NCI-H82 (cell line): ENCODE measurements around the gene NLRC5.
"Not testable (repeated sequence)": the region's sequence is repeated elsewhere in the genome, so short reads cannot be mapped to it uniquely, and the experiment has no call there.

Experiments used
- DNase-seq: peaks from one replicate; lab custom pipeline; 2025; lab: John Stamatoyannopoulos, UW

NLRC5 gene

DNA sequence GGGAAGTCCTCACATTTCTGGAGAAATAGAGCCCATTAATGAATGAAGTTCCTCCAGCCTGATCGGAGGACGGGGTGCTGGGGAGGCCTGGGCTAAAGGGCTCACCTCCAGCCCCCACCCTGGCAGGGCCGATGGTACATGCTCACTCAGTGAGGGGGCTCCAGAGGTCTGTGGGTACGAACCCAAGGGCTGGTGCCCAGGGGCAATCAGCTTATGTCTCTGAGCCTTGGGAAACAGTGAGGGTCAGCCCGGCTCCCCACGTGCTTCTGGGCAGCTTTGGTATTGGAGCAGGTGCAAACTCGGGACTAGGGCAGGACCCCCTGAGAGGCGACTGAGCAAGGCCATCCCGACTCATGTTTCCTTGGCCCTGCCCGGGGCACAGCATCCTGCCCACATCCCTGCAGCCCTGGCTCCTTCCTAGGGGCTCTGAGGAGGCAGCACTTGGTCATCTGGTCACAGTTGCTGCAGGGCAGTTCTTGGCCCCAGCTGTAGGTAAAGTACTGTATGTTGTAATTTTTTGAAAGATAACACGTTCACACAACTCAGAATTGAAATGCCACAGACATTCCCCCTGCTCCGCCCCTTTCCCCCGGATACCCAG lies 28.6 kb upstream of the NLRC5 start:
- no peak for DNase-seq

DNA sequence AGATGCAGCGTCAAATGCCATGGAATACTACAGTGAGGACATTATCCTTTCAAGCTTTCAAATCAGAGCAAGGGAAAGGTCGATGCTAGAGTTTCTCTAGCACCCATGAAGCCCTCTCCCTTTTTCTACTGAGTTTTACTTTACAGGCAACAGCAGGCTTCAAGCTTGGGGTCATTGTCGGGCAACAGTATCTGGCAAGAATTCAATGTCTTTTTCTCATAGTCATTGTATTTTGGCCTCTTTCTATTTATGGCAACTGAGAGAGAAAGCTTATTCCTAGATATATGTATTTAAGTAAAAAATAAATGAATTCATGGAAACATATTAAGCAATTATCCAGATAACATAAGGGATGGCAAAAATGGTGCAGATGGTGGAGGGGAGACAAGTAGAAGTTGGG lies 28.0 kb upstream of the NLRC5 start:
- DNase-seq = no peak

DNA sequence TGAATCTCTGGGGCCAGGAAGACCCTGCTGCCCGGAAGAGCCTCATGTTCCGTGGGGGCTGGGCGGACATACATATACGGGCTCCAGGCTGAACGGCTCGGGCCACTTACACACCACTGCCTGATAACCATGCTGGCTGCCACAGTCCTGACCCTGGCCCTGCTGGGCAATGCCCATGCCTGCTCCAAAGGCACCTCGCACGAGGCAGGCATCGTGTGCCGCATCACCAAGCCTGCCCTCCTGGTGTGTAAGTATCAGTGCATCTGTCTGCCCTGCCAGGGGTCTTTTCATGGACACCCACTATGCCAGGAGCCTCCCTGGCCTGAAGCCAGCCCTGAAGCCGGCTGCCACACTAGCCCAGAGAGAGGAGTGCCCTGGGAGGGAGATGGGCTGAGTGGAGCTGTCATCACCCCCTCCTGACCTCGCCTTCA lies 27.5 kb upstream of the NLRC5 start, which contains the start of gene CETP:
CETP (plus strand) TSS at position 100 of the 431 bp plus-strand sequence; CDS start at position 130, 30 bp downstream.
- no peak for DNase-seq

DNA sequence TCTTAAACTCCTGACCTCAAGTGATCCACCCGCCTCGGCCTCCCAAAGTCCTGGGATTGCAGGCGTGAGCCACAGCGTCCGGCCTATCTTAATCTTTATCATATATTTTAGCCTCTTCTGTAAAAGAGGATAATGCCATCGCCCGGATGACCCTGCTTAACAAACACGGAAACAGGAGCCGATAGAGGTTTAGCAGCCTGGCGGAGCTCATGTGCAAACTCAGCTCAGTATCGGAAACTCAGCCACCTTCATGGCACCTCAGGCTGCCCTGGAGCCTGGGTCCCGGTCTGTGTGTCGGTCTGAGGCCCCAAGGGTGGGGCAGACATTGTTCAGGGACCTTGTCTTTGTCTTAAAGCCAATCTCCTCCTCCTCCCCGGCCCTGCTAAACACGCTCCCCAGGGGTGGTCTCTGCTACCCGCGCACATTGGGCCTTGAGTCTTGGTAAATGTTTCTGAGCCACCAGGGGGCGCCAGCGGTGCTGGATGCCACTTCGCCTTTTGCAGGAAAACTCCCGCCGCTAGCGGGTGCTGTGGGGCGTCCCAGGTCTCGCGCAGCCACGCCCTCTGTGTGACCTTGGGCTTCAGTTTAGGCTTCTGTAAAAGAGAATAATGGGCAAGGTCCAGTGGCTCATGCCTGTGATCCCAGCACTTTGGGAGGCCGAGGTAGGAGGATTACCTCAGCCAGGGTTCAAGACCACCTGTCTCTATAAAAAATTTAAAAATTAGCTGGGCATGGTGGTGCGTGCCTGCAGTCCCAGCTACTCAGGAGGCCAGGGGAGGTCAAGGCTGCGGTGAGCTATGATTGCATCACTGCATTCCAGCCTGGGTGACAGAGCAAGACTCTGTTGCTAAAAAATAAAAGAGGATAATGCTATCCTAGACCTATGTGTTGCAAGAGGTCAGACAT lies 24.9 kb upstream of the NLRC5 start:
- DNase-seq = peak; percentile 79

DNA sequence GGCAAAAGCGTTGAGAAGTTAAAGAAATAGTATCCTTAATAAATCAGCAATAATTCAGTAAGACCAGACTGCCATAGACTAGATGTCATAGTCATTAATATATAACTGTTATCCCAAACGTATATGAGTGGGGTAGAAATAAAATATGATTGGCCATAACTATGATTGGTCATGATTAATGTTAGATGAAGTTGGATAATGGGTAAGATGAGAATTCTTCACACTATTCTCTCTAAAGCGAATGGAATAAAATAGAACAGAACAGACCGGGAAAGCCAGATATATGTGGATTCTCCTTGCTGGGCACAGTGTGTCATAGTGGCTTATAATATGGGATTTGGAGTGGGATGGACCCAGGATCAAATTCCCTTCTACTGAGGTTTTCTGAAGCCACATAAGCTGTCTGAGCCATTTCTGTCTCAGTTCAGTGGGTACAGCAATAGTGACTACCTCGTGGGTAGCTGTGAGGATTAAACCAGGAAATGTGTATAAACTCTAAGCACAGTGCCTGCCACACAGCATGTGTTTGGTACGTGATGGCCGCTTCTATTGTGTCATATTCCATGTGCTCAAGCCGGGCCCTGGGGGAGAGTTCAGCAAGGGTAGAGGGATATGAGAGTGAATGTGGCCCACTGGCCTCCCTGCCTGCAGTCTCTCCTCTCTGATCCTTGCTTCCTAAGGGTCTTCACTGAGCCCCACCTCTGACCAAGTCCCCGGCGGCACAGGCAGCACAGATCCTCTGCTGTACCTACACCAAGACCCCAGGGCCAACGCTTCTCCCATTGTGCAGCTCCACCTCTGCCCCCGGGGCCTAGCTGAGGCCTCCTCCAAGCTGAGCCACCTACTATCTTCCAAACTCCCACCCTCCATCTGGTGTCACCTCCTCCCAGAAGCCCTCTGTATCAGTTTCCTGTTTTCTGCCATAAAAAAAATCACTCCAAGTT lies 23.9 kb upstream of the NLRC5 start:
- no peak for DNase-seq

DNA sequence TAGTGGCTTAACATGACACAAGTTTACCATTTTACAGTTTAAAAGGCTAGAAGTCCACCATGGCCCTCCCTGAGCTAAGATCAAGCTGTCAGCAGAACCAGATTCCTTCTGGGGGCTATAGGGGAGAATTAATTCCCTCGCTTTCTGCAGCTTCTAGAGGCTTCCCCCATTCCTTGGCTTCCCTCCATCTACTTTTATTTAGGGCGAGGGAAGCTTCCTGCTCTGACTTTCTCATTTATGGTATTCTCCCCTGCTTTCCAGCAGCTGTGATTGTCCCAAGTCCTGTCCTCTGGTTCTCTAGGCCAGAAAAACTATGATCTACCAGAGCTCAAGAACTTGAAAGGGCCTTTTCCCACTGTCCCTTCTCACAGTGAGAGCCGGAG lies 23.3 kb upstream of the NLRC5 start:
- no peak for DNase-seq

DNA sequence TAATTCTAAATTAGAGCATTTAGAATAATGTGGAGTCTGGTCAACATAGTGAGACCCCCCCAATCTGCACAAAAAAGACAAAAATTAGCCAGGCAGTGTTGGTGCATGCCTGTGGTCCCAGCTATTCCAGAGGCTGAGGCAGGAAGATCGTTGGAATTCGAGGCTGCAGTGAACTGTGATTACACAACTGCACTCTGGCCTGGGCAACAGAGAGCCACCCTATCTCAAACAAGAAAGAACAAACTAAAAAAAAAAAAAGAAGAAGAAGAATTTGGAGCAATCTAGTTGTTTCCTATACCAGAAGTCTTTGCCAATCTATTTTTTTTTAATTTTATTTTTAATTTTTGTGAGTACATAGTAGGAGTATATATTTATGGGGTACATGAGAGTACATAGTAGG lies 21.6 kb upstream of the NLRC5 start:
- no peak for DNase-seq

DNA sequence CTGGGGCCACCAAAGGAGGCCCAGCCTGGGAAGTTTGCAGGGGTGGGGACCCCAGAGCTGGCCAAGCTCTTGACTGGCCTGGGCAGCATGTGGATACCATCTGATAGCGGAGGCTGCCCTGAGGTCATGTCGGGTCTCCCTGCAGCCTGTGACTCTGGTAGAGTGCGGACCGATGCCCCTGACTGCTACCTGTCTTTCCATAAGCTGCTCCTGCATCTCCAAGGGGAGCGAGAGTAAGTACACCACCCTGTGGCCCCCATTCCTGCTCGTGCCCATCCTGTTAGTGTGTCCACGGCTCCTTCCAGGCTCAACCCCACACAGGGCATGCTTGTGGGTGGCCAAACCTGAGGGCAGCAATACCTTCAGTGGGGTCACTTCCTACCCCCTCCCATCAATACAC lies 19.6 kb upstream of the NLRC5 start:
- no peak for DNase-seq

DNA sequence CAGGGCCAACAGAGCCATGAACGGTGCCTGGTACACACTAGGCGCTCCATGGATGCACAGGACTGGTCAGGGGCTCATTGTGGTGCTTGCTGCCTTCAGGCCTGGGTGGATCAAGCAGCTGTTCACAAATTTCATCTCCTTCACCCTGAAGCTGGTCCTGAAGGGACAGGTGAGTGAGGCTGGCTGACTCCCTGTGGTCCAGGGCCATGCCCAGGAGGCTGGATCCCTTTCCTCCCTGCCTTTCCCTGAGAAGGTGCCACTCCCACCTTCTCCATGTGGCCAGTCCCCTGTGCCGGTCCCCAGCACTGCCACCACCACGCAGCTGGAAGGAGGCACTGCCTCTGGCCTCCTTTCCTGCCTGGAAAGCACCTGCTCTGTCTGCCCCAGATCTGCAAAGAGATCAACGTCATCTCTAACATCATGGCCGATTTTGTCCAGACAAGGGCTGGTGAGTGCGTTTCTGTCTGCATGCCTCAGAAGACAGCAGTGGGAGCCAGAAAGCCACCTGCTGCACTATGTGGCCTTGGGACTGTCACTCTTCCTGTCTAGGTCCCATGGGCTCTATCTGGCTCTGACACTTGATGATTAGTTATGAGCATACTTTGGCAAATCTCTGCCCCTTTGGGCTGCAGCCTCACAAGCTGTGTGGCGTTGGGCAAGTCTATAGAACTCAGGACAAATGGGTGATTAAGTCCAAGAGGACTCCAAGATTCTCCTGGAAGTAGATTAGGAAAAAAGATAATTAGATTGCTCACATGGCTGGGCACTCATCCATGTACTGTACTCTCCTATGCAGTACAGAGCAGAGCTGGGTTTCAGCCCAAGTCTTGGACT lies 18.2 kb upstream of the NLRC5 start:
- peak; percentile 19 for DNase-seq

DNA sequence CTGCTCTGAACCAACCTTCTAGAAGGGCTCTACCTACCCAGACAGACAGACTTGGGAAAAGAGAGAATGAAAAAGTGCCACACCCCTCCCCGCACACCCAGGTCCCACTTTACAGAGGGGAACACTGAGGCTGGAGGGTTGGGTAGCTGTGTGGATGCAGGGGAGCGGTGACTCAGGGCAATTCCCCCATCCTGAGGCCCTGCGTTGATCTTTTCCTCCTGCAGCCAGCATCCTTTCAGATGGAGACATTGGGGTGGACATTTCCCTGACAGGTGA lies 17.7 kb upstream of the NLRC5 start:
- DNase-seq = no peak

DNA sequence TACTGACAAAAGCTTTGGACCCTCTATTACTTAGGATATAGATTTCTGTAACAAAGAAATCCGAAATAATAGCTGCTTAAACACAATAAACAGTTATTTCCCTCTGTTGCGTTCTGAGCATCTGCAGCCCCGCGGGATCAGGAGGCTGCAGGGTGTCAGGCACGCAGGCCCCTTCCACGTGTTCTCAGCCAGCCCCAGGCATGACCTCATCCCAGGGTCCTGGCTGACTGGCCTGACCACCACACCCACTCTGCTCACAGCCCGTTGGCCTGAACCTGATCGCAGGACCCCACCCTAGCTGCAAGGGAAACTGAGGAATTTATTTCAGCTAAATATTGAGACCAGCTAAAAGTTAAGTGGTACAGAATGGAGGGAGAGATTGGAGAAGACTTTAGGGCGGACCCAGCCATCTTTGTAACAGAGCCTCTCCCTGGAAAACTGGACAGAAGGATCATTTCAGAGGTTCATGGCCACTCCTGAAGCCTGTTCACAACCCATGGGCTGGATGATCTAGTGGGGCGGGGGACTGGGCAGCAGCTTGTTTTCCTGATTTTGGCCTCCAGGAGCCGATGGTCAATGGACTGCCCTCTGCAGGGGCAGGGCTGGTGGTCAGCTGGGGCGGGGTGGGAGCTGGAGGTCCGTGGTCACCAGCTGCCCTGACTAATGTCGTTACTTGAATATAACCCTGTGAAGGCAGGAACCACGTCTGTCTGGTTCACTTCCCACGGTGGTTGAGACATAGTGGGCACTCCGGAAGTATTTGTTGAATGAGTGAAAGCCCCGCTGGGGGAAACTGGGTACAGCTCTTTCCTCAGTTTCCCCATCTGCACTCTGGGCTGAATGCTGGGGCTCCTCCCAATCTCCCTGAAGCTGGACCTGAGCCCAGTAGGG lies 16.7 kb upstream of the NLRC5 start:
- no peak for DNase-seq

DNA sequence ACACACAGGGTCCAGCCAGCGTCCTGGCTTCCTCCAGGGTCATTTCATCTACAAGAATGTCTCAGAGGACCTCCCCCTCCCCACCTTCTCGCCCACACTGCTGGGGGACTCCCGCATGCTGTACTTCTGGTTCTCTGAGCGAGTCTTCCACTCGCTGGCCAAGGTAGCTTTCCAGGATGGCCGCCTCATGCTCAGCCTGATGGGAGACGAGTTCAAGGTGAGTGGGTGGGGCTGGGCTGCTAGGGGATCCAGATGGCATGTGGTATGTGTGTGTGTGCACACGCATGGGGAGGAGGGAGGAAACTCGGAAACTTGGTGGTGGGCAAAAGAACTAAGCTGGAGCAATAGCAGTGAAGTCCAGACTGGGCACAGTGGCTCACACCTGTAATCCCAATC lies 16.1 kb upstream of the NLRC5 start:
- no peak for DNase-seq

DNA sequence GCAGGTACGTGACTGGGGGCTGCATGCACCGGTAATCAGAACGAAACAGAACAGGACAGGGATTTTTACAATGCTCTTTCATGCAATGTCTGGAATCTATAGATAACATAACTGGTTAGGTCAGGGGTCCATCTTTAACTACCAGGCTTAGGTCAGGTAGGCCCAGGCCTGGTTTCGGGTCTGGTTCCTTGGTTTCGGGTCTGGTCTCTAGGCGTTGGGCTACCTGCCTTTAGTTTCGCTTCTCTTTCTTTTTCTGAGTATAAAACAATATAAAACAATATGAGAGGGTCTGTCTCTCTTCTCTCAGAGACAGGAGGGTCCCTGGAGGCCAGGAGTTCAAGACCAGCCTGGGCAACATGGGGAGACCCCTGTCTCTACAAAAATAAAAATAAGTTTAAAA lies 15.5 kb upstream of the NLRC5 start:
- not testable (repeated sequence) for DNase-seq

DNA sequence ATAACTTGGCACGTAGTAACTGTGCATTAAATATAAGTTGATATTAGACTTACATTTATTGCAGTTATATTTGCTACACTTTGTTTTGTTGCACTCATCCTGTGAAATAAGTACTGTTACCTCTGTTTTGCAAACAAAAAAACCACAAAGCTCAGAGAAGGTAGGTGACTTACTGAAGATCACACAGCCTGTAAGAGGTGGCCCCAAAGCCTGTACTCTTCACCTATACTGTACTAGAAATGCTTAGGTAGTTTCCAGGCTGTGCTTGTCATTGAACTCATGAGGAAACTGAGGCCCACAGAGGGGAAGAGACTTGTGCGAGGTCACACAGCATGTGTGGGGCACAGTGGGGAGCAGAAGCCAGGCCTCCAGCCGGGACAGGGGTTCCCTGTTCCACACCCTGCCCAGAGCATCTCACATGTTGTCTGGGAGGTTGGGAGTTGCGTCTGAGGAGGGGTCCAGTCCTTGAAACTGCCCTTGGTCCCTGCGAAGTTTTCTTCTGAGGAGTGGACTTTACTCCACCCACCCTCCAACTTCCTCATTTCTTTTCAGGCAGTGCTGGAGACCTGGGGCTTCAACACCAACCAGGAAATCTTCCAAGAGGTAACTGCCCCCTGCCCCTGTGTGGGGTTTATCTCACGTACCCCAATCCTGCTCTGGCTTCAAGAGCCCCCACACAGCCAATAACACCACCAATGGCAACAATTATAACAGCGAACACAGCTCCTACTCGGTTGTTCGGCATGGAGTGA lies 14.6 kb upstream of the NLRC5 start:
- DNase-seq = no peak

DNA sequence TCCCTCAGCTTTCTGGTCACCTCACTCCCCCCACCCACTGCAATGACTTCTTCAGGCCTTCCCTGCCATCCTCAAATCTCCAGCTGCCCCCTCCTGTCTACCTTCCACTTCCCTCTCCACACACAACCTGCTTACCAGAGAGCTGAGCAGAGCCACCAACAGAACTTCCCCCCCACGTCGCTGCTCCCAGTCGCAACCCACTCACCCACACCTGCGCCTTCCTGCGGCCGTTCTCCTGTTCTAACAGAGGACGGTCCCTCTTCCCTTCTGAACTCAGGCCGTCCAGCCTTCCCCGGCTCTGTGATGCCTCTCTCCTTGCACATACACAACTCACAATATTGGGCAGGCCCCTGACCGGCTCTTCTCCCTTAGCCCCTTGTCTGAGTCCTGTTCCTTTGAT lies 13.6 kb upstream of the NLRC5 start:
- DNase-seq = no peak

DNA sequence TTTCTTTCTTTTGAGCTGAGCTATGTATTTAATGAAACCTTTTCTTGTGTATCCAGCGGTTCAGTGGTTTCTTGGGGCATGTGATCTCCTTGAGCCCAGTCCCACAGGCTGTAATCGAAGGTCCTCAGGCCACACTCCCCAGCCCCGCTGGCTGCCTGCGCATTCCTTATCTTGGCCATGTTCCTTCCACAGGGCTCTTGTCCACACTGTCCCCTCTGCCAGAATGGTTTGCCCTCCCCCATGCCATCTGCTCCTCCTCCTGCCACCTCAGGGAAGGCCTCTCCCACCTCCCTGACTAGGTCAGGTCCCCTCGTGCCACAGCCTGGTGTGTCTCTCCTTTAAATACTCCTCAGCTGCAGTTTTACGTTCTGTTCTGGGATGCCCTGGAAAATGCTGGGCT lies 12.1 kb upstream of the NLRC5 start:
- DNase-seq = no peak

DNA sequence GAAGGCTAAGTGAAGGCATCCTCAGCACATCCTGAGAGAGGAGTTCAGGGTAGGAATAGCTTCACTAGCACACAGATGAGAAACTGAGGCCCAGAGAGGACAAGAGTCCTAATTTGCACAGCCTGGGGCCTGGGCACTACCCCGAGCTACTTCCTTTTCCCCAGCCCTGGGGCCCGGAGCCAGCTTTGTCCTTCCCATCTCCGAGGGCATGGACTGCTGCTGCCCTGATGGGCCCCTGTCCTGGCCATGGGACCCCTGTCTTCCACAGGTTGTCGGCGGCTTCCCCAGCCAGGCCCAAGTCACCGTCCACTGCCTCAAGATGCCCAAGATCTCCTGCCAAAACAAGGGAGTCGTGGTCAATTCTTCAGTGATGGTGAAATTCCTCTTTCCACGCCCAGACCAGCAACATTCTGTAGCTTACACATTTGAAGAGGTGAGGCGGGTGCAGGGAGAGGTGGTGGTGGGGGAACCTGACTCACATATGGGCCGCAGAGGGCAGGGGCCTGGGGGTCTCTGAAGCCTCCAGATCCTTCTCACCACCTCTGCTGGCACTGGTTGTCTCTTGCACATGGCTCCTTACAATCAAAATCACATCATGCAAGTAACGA lies 11.4 kb upstream of the NLRC5 start:
- no peak for DNase-seq

DNA sequence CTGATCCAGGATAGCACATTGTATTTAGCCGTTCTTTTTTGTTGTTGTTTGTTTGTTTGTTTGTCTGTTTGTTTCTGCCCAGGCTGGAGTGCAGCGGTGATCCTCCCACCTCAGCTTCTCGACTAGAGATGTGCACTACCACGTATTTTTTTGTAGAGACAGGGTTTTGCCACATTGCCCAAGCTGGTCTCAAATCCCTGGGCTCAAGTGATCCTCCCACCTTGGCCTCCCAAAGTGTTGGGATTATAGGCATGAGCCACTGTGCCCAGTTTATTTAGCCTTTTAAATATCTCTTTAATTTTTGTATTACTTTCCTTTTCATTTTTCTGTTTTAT lies 9.2 kb upstream of the NLRC5 start:
- no peak for DNase-seq

DNA sequence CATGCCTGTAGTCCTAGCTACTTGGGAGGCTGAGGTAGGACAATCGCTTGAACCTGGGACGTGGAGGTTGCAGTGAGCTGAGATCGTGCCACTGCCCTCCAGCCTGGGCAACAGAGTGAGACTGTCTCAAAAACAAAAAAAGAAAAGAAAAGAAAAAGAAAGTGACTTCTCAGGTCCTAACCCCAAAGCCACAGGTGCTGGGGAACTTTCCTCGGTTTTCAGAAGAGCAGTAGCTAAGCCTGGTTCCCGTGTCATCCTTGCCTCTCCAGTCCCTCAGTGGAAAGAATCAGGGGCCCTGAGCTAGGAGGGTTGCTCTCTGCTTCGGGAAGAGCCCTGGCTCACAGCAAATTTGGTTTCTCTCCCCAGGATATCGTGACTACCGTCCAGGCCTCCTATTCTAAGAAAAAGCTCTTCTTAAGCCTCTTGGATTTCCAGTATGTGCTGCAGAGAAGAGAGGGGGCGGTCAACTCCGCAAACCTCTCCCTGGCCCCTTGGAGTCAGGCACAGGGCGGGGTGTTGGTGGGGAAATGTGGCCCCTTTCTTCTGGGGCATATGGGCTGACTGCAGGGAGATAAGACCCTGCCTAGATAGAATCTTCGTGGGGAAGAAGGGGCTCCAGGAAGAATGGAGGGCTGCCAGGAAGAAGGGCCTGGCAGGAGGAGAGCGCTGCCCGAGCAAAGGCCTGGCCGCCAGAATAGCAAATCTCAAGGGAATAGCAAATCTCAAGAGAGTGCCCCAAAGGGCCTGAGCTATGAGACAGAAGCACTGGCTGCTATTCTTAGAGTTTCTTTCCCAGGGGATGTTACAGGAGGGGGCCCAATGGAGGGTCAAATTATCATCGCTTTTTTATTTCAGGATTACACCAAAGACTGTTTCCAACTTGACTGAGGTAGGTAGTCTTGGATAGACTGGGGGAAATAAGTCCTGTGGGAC lies 8.3 kb upstream of the NLRC5 start:
- no peak for DNase-seq
